HepG2 (cell line): Measurements from ENCODE around the gene SPINK4. TPM values are rescaled to one million over a fixed set of nuclear protein-coding genes. Genes with fewer than 3 reads are reported as not detected.

Source experiments
- ATF1 ChIP-seq: IDR thresholded peaks from 2 replicates; pipeline ENCODE4 v1.6.1; 2016; ENCODE audit warnings: mild to moderate bottlenecking, control low read depth
- FOSL1 ChIP-seq: sonication (generic); formaldehyde crosslinking; IDR thresholded peaks from 2 replicates; pipeline ENCODE4 v1.9.0; 2021; ENCODE audit warnings: missing genetic modification reagents, borderline replicate concordance
- FOXA3 ChIP-seq: IDR thresholded peaks from 2 replicates; pipeline ENCODE4 v1.6.1; 2016; ENCODE audit warnings: missing genetic modification reagents, missing compliant biosample characterization
- GLI4 ChIP-seq: sonication (generic); formaldehyde crosslinking; IDR thresholded peaks from 2 replicates; pipeline ENCODE4 v1.5.1; 2020; ENCODE audit warnings: missing genetic modification reagents, mild to moderate bottlenecking, moderate library complexity, borderline replicate concordance
- NFE2L2 ChIP-seq: fragments of 150-350 bp; IDR thresholded peaks from 2 replicates; pipeline ENCODE4 v1.6.1; 2014; ENCODE audit warnings: low read length
- NR2F6 ChIP-seq, 2 experiments: IDR thresholded peaks; 2 replicates each; pipeline ENCODE4 v1.6.1; 2016; ENCODE audit warnings: antibody characterized with exemption in 1 of 2, mild to moderate bottlenecking in 1 of 2
- RBFOX2 ChIP-seq: fragments of 200-400 bp; formaldehyde crosslinking; IDR thresholded peaks from 2 replicates; pipeline ENCODE4 v1.6.1; 2017; ENCODE audit warnings: low read depth, mild to moderate bottlenecking, low read length
- REPIN1 ChIP-seq: sonication (generic); formaldehyde crosslinking; IDR thresholded peaks from 2 replicates; pipeline ENCODE4 v1.8.0; 2022; ENCODE audit warnings: missing genetic modification reagents, low read depth, mild to moderate bottlenecking, borderline replicate concordance
- RFX5 ChIP-seq: IDR thresholded peaks from 2 replicates; pipeline ENCODE4 v1.6.1; 2011; ENCODE audit warnings: low read depth, low read length, improper control_type of control experiment
- SOX5 ChIP-seq: IDR thresholded peaks from 2 replicates; pipeline ENCODE4 v1.6.1; 2016; ENCODE audit warnings: borderline replicate concordance
- SRSF1 ChIP-seq: fragments of 200-400 bp; formaldehyde crosslinking; optimal IDR thresholded peaks from 2 replicates; pipeline ENCODE3; 2017; ENCODE audit warnings: mild to moderate bottlenecking, low read depth, low read length, moderate library complexity
- SRSF9 ChIP-seq: fragments of 200-400 bp; formaldehyde crosslinking; IDR thresholded peaks from 2 replicates; pipeline ENCODE4 v1.6.1; 2018; ENCODE audit warnings: borderline replicate concordance, mild to moderate bottlenecking, low read depth, low read length; ENCODE audit not compliant: insufficient read depth, poor library complexity, severe bottlenecking
- TBX2 ChIP-seq: sonication (generic); formaldehyde crosslinking; IDR thresholded peaks from 2 replicates; pipeline ENCODE4 v1.5.0; 2020; ENCODE audit warnings: missing genetic modification reagents, mild to moderate bottlenecking, borderline replicate concordance
- ZBTB7B ChIP-seq: sonication (generic); formaldehyde crosslinking; IDR thresholded peaks from 2 replicates; pipeline ENCODE4 v1.4.0; 2020; ENCODE audit warnings: missing genetic modification reagents
- ZEB1 ChIP-seq: IDR thresholded peaks from 2 replicates; pipeline ENCODE4 v1.6.1; 2012; ENCODE audit warnings: mild to moderate bottlenecking, low read depth, inconsistent platforms; ENCODE audit not compliant: insufficient replicate concordance
- ZIK1 ChIP-seq: sonication (generic); formaldehyde crosslinking; IDR thresholded peaks from 2 replicates; pipeline ENCODE4 v1.5.0; 2020; ENCODE audit warnings: mild to moderate bottlenecking, low read depth, missing genetic modification reagents, borderline replicate concordance
- ZNF12 ChIP-seq: sonication (generic); formaldehyde crosslinking; IDR thresholded peaks from 2 replicates; pipeline ENCODE4 v1.5.0; 2020; ENCODE audit warnings: missing genetic modification reagents
- ZNF550 ChIP-seq: sonication (generic); formaldehyde crosslinking; IDR thresholded peaks from 2 replicates; pipeline ENCODE4 v1.4.0; 2020; ENCODE audit warnings: mild to moderate bottlenecking, missing genetic modification reagents, borderline replicate concordance
- ZNF564 ChIP-seq: sonication (generic); formaldehyde crosslinking; IDR thresholded peaks from 2 replicates; pipeline ENCODE4 v1.8.1; 2023; ENCODE audit warnings: mild to moderate bottlenecking, missing genetic modification reagents
- ZNF619 ChIP-seq: sonication (generic); formaldehyde crosslinking; IDR thresholded peaks from 2 replicates; pipeline ENCODE4 v1.4.0; 2020; ENCODE audit warnings: mild to moderate bottlenecking, missing genetic modification reagents
- ZNF747 ChIP-seq: sonication (generic); formaldehyde crosslinking; IDR thresholded peaks from 2 replicates; pipeline ENCODE4 v1.8.1; 2023; ENCODE audit warnings: missing genetic modification reagents, mild to moderate bottlenecking, borderline replicate concordance
- polyA plus RNA-seq, 8 experiments: library from polyadenylated mRNA; depleted of rRNA in 3 of 8; stranded (reverse) in 7 of 8; unstranded in 1 of 8; fragments of >200 nt; fragmentation: Illumina TruSeq in 4 of 8; extraction: Trizol in 4 of 8; gene quantifications; 2 replicates each; pipeline versions ENCODE4 v1.2.1 to v1.2.3, GENCODE V29; 2011 to 2016; ENCODE audit warnings: low read depth in 4 of 8, missing spikeins in 1 of 8, mixed read lengths in 1 of 8; ENCODE audit not compliant: insufficient read depth in 1 of 8
- total RNA-seq, 5 experiments: library from RNA; depleted of rRNA; stranded (reverse); fragments of >200 nt; fragmentation: Illumina TruSeq; extraction: Trizol; gene quantifications; 2 replicates each; pipeline ENCODE4 v1.2.3, GENCODE V29; 2016; ENCODE audit warnings: low read depth in 1 of 5
- TF ChIP-seq, protein P1 (sequence below): sonication (generic); formaldehyde crosslinking; IDR thresholded peaks from 2 replicates; pipeline ENCODE4 v1.4.0; 2020; ENCODE audit warnings: missing genetic modification reagents
- TF ChIP-seq, protein P2 (sequence below): sonication (generic); formaldehyde crosslinking; IDR thresholded peaks from 2 replicates; pipeline ENCODE4 v1.5.1; 2020; ENCODE audit warnings: mild to moderate bottlenecking, moderate library complexity, missing genetic modification reagents
- TF ChIP-seq, protein P3 (sequence below): sonication (generic); formaldehyde crosslinking; conservative IDR thresholded peaks from 2 replicates; pipeline ENCODE4 v1.4.0; 2020; ENCODE audit warnings: missing genetic modification reagents

SPINK4 gene
- total and polyA plus RNA-seq, 2 of the 13 experiments (the other 11 are each of a cell fraction or from before 2014, with no cell fraction given), result 0.53 to 3.4 TPM

GRCh38 chr9:33229359-33230114 is 10.4 kb upstream of the SPINK4 start (continued):
- TF ChIP-seq, protein P1, sequence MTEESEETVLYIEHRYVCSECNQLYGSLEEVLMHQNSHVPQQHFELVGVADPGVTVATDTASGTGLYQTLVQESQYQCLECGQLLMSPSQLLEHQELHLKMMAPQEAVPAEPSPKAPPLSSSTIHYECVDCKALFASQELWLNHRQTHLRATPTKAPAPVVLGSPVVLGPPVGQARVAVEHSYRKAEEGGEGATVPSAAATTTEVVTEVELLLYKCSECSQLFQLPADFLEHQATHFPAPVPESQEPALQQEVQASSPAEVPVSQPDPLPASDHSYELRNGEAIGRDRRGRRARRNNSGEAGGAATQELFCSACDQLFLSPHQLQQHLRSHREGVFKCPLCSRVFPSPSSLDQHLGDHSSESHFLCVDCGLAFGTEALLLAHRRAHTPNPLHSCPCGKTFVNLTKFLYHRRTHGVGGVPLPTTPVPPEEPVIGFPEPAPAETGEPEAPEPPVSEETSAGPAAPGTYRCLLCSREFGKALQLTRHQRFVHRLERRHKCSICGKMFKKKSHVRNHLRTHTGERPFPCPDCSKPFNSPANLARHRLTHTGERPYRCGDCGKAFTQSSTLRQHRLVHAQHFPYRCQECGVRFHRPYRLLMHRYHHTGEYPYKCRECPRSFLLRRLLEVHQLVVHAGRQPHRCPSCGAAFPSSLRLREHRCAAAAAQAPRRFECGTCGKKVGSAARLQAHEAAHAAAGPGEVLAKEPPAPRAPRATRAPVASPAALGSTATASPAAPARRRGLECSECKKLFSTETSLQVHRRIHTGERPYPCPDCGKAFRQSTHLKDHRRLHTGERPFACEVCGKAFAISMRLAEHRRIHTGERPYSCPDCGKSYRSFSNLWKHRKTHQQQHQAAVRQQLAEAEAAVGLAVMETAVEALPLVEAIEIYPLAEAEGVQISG (CRISPR knock-in tag), result no peak
- TF ChIP-seq NFE2L2 (no peak), TBX2 (CRISPR knock-in tag) (no peak), SRSF1 (no peak), ZBTB7B (CRISPR knock-in tag) (no peak), FOSL1 (CRISPR knock-in tag) (peak; percentile 46; the same call in 1 of the 2 replicates), ZNF564 (CRISPR knock-in tag) (no peak), ZNF550 (CRISPR knock-in tag) (no peak), ZIK1 (CRISPR knock-in tag) (no peak), FOXA3 (CRISPR knock-in tag) (peak; percentile 37; the same call in 1 of the 2 replicates), GLI4 (no peak), ZNF747 (no peak), RFX5 (no peak), NR2F6 (IDR thresholded peaks at IDR 0.05) (no peak), NR2F6 (CRISPR knock-in tag; IDR thresholded peaks at IDR 0.05) (peak; percentile 54; the same call in 1 of the 2 replicates), SOX5 (0 out of 2 replicates have a peak, but pooled peaks have one; percentile 54), ATF1 (CRISPR knock-in tag) (no peak), ZNF619 (no peak), ZNF12 (CRISPR knock-in tag) (no peak), ZEB1 (peak; percentile 78), REPIN1 (CRISPR knock-in tag) (no peak), RBFOX2 (no peak), SRSF9 (no peak)
- TF ChIP-seq, protein P2, sequence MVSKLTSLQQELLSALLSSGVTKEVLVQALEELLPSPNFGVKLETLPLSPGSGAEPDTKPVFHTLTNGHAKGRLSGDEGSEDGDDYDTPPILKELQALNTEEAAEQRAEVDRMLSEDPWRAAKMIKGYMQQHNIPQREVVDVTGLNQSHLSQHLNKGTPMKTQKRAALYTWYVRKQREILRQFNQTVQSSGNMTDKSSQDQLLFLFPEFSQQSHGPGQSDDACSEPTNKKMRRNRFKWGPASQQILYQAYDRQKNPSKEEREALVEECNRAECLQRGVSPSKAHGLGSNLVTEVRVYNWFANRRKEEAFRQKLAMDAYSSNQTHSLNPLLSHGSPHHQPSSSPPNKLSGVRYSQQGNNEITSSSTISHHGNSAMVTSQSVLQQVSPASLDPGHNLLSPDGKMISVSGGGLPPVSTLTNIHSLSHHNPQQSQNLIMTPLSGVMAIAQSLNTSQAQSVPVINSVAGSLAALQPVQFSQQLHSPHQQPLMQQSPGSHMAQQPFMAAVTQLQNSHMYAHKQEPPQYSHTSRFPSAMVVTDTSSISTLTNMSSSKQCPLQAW, result peak; percentile 62; the same call in 1 of the 2 replicates
- TF ChIP-seq, protein P3, sequence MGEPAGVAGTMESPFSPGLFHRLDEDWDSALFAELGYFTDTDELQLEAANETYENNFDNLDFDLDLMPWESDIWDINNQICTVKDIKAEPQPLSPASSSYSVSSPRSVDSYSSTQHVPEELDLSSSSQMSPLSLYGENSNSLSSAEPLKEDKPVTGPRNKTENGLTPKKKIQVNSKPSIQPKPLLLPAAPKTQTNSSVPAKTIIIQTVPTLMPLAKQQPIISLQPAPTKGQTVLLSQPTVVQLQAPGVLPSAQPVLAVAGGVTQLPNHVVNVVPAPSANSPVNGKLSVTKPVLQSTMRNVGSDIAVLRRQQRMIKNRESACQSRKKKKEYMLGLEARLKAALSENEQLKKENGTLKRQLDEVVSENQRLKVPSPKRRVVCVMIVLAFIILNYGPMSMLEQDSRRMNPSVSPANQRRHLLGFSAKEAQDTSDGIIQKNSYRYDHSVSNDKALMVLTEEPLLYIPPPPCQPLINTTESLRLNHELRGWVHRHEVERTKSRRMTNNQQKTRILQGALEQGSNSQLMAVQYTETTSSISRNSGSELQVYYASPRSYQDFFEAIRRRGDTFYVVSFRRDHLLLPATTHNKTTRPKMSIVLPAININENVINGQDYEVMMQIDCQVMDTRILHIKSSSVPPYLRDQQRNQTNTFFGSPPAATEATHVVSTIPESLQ (CRISPR knock-in tag), result no peak
